GM21381 (cell line): ENCODE data around the gene DPM2.

Experiments used
- ATAC-seq: cut with Tn5 transposase; IDR thresholded peaks from one replicate; pipeline ENCODE4 v1.9.1; 2021; ENCODE audit warnings: mild to moderate bottlenecking, moderate library complexity; ENCODE audit not compliant: unreplicated experiment

The DPM2 gene

GRCh38 chr9:127921557-127922120, 16.0 kb downstream of the DPM2 start:
- no peak for ATAC-seq

DNA sequence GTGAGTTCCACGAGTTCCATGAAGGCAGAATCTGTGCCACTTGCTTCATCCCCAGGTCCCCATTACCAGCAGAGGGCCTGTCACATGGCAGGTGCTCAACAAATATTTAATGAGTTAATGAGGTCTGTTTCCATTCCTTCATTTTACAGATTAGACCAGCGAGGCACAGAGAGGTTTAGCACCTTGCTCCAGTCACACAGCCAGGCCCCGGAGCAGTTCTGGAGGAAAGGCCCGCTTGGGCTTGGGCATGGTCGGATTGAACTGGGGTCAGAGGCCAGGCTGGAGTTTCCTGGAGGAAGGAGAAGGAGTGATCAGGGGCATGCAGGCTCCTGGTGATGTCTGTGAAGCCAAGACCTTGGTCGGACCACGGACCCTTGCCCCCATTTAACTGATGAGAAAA, 16.9 kb downstream of the DPM2 start:
- no peak for ATAC-seq

DNA sequence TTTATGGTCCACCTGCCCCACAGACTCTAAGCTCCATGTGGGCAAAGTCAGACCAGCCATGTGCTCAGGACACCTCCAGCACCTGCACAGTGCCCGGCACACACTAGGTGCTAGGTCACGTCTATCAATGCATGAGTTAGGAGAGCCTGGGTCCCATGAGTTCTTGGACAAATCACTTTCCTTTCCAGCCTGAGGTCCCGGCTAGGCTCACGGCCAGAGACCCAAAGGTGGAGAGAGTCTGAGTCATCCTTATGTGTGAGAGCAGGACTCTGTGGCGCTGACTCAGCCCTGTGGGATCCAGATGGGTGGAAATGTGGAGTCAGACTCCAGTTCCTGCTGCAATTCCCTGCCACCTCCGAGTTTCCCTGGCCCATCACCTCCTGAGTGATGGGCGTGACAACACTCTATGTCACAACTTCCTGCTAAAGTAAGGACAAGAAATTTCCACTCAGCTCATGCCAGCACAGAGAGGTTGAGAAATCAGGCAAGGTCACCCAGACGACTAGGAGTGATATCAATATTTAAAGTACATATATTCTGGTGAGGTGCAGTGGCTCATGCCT, 18.3 kb downstream of the DPM2 start:
- no peak for ATAC-seq

GRCh38 chr9:127918183-127919107, 19.2 kb downstream of the DPM2 start:
- no peak for ATAC-seq

GRCh38 chr9:127917603-127918002, 20.1 kb downstream of the DPM2 start:
- ATAC-seq = no peak

GRCh38 chr9:127916720-127917581, 20.7 kb downstream of the DPM2 start, which contains the start of gene ST6GALNAC4:
Gene ST6GALNAC4, minus strand, starts transcription at chr9:127917041. Its CDS starts 622 bp downstream, at chr9:127916419.
- ATAC-seq = peak; percentile 69

- no peak for ATAC-seq
Observed at GRCh38 chr9:127915801-127916719, 21.6 kb downstream of the DPM2 start.

GRCh38 chr9:127915325-127915752, 22.3 kb downstream of the DPM2 start:
- no peak for ATAC-seq

DNA sequence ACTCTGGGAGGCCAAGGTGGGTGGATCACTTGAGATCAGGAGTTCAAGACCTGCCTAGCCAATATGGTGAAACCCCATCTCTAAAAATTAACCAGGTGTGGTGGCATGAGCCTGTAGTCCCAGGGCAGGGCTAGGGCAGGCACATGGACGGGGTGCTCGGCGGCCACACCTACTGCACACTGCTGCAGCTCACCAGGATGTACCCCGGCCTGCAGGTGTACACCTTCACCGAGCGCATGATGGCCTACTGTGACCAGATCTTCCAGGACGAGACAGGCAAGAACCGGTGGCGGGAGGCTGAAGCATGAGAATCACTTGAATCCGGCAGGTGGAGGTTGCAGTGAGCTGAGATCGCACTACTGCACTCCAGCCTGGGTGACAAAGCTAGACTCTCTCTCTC, 24.0 kb downstream of the DPM2 start:
- no peak for ATAC-seq

DNA sequence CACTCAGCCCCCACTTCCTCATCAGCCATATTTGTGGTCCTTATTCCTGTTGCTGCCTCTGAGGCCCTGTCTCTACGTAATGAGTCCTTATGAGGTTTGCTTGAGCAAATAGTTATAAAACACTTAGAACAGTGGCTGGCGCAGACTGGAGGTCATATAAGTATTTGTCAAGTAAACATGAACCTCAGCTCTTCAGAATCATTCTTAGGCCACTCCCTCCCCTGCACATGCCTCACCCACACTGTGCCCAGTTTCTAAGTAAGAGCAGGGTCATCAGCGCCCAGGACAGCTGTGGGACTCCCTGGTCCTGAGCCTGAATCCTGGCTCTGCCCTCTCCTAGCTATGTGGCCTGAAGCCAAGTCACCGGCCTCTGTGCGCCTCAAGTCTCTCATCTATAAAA, 24.8 kb downstream of the DPM2 start:
- no peak for ATAC-seq

DNA sequence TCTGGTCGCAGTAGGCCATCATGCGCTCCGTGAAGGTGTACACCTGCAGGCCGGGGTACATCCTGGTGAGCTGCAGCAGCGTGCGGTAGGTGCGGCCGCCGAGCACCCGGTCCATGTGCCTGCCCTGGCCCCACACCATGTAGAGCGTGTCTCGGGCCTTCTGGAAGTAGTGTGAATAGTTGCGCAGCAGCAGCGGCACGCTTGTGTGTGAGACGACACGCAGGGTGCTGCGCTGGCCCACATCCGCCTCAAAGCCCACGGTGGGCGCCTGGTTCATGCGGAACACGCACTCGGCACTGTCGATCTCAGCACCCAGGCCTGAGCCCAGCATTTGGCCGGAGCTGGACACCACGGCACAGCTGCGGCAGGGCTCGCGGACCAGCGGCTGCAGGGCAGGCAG, 25.4 kb downstream of the DPM2 start:
- no peak for ATAC-seq

GRCh38 chr9:127910613-127911205, 26.9 kb downstream of the DPM2 start:
- ATAC-seq = no peak

DNA sequence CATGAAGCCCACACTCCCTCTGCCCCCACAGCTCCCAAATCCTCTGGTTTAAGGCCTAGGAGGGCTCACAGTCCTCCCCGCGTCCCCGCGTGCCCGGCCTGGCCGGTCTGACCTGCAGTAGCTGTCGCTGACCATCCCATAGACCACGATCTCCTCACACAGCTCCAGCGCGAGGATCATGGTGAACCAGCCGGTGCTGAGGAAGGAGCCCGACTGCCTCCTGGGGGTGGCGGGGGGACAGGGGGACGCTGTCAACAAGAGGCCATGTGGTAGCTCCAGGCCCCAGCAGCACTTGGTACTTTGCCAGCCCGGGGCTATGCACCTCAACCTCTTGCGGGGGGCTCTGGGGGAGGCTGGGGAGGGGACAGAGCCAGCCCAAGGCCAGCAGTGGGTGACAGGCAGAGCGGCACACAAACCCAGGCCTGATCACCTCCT, 27.8 kb downstream of the DPM2 start:
- ATAC-seq = no peak

- no peak for ATAC-seq
Observed at GRCh38 chr9:127908660-127908926, 29.1 kb downstream of the DPM2 start.

DNA sequence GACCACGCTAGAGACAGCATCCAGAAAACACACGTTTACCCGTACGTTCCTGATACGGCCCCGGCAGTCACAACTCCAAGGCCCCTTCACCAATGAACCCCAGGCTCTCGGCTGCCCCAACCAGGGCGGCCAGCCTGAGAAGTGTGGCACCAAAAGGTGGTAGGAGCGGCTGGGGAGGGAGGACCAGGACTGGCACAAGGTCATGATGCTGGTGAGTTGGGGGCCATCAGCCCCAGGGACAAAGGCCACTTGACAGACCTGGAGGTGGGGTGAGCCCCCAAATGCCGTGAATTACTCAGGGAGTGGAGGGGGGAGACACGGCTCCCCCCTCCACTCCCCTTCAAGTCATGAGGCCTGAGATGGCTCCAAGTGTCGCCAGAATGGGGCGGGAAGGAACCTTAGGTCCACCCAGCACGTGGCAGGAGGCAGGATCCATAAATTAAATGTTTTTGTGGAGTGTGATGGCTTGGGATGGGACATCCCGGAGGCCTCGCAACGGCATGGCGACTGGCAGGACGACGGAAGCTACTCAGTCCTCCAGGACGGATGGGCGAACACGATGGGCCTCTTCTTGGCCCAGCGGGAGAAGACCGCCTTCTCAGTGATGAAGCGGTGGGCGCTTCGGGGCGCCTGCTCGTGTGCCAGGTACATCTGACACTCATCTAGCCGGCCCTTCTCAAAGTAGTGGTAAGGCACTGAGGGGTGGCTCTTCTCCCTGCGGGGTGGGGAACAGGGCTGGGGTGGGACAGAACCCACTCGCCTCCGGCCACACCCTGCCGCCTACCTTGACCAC, 29.6 kb downstream of the DPM2 start:
- ATAC-seq = no peak

DNA sequence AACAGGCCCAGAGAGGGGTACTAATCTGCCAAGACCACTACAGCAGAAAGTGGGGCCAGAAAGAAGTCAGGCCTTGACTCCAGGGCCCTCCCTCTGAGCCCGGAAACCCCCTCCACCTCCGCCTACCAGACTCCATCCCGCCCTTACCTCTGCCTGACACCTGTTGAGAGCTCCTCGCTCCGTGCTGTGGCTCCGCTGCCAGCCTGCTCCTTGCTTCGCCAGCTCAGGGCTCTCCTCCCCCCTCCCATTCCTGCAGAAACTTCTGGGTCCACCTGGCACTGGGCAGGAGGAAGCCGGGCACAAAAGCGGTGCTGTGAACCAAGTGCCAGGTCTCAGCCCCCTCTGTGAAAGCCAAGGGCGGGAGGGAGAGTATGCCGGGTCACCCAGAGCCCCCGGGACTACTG, 31.9 kb downstream of the DPM2 start:
- no peak for ATAC-seq

DNA sequence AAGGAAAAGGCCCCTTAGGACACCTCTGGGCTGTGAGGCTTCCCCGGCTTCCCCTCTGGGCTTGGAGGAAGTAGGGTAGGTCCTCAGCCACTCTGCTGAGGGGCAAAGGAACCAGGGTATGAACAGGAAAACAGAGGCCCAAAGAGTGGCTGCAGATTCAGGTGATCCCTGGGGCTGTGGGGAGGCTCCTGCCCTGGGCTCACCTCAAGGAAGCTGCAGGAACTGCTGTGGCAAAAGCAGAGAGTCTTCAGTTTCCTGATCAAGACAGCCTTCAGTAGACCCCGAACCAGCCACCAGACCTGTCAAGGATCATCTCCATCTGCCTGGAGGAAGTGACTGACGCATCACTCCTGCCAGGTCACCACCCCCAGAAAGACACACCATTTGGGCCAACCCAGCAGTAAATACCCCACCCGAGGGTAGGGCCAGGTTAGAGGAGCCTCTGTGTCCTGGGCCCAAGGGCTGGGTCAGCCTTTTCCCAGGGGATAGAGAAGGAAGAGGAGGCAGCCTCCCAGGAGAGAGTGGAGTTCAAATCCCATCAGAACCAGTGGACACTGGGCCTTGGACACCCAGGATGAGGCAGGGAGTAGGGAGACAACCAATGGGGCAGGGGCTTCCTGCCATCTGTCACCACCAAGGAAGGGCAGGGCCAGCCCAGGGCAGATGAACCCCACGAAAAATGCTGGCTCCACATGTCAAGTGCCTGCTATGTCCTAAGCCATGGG, 32.5 kb downstream of the DPM2 start:
- no peak for ATAC-seq

GRCh38 chr9:127904561-127905003, 33.1 kb downstream of the DPM2 start:
- no peak for ATAC-seq
